Stimulated activated CD4-positive, alpha-beta T cell treated with anti-CD3 and anti-CD28 coated beads, Interleukin-12 subunit alpha, Interleukin-12 subunit beta, amount 100 ng/mL, for 24 hours (primary cell): Measurements from ENCODE around the gene WDR64.
A peak's percentile ranks its signal among the peaks of the same experiment; 100 is the strongest.

Source experiments
- DNase-seq, 2 experiments: peaks; one replicate each; pipeline ENCODE4 v3.0.0-alpha.2; 2020; ENCODE audit warnings: low read depth in 2 of 2

The WDR64 gene

DNA sequence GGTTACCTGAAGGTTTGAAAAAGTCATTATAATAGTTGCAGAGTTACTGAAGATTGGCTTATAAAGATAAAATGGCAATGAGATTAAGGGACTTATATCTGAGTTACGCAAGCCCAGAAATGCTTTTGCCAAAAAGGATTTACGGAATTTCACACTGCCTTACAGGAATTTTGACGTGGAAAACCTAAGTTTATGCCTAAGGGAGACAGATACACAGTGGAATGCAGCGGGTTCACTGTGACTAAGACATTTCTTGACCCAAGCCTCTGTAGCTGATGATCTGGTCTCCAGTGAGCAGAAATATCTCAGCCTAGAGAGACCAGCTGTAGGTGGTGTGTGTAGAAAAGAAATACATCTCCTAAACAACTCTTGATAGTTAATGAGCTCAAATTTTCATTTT, 185.8 kb downstream of the WDR64 start:
- DNase-seq = no peak

DNA sequence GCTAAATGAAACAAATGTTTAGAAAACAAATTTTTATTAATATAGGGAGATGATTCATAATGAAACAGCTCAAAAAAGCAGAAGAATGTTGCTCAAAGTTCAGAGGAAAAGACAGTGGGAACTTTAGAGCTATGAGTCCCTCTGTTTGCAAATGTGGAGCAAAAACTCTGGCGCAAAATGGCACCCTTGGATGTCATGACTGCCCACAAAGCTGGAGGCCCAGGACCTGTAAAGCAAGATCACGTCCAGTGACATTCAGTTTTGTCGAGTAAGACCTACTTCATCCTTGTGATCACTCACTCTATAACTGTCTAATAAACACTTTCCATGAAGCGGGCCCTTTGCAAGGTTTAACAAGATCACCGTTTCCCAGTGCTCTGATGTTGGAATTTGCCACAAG, 186.8 kb downstream of the WDR64 start:
- DNase-seq = no peak

DNA sequence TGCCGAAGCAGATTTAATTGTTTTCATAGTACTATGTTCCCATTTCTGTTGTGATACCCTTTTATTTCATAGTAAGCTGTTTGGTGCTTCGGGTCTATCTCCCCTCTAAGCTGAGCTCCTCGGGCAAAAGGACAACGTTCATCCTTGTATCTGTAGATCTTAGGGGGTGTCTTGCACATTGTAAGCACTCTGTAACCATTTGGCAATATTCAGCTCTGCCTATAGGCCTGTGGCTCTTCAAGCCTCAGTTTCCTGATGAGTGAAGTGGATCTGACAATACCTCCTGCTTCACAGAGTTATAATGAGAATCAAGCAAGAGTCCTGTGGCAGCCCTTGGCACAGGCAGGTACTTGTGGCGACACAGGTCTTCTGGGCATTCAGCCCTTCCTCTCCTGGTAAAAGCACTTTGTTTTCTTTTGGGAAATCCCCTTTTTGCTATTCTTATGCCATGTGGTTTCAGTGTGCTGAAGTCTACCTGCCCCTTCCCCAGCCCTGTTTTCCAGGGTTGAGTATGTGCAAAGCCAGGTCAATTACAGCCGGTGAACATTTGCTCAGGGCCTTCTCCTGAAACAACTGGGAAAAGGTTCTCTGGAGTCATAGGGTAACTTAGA, 187.4 kb downstream of the WDR64 start:
- DNase-seq = no peak

DNA sequence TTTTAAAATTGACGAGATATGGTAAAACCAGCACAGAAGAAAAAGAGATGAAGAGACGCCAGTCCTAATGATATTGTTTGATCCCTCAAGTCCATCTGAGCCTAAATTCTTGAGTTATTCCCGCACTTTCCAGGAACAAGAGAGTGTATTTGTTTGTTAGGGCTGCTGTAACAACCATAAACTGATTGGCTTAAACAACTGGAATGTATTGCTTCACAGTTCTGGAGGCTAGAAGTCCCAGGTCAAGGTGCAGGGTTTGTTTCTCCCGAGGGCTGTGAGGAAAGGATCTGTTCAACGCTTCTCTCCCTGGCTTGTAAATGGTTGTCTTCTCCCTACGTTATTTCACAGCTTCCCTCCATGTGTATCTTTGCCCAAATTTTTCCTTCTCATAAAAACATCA, 188.1 kb downstream of the WDR64 start:
- no peak for DNase-seq

DNA sequence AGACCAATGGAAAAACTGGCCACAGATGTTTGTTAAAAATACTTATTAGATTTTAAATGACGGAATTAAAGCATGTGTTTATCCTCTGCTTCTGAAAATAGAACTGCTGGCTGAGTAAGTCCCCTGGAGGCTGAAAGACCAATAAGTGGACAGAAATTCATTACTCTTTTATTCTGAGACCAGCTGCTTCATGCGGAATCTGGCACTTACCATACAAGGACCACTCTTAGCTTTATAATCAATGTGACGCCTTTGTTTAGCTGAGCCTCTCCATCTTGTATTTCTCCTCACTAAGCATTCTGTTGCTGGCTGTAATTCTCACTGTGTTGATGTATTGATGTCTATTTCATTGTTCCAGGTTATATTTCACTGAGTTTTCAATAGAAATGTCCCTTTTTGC, 189.6 kb downstream of the WDR64 start:
- DNase-seq = no peak

DNA sequence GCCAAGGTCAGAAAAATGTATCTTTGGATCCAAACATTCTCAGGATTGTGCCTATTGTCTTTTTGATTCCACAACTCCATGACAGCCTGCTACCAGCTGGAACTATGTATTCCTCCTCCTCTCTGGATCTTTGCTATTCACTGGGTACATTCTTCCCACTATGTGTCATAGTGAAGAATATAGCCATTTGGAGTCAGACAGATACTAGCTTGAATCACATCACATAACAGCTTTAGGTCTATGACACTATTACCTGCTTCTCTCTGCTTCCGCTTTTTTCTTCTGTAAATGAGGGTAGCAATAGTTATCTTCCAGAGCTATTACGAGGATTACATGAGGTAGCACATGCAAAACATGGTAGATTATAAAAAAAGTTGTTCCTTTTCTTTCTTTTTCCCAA, 190.5 kb downstream of the WDR64 start:
- DNase-seq = no peak

DNA sequence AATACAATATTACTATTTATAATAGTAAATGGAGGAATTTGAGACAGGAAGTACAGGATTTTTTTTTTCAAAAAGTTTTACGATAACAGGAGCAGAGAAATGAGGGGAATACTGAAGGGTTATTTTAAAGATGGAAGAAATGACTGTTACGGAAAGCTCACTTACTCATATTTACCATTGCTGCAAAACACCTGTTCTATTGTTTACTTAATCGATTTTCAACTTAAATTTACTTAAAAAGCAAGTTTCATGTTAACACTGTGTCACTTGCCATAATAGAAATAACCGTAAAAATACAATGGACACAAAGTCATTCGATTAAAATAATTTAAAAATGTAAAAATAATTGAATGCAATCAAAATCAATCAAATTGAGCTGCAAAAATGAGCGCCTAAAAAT, 192.5 kb downstream of the WDR64 start:
- DNase-seq = no peak

DNA sequence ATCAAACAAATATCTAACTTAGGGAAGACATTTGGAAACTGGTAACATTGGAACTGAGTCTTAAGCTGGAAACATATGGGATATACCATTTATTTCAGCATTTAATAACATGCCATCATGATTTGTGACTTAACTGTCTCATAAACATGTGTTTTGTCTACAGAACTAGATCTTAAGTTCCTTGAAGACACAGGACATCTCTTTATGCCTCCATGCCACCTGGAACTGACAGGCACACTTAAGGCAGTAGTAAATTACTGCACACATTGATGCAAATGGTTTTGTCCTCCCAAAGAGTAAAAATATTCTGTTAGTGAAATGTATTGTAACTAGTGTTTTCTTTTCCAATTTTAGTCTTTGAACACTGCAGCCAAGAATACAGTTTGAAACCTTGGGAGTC, 194.3 kb downstream of the WDR64 start:
- no peak for DNase-seq

DNA sequence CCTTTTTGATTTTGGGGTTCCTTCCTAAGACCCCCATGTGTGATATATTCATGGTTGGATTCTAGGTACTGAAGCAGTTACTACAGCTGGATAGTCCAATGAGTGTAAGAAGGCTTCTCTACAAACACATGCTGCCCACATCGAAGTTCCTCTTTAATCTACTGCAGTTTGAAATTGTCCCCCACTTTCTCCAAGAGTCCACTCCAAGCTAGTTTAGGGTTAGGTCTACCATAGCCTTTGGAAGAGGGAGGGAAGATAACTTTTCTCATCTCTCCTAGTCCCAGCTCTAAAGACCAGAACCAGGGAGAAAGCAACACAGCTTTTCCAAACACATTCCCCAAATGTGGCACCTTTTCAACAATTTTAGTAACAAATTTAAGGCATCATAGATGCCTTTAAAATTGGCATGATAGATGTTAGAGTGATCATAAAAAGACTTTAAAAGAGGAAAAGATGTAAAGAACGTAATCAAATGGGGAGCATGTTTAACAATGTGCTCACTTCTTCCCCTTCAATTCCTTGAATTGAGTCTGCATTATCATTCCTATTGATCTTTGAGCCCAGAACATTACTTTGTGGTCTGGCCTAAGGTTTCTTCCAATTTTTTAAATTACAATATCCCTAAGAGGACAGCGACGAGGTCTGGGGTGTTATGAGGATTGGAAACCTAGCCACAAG, 194.9 kb downstream of the WDR64 start:
- no peak for DNase-seq

DNA sequence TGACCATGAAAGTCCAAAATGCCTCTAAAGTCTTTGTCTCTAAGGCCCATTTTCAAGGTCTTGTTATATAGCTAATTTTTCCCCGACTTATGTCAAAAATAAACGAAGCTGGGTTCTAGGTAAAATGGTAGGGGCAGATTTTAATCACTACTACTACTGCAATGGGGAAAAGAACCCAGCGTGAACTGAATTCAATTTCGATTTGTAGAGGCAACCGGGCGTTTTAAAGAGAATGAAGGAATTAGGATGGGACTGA, 195.4 kb downstream of the WDR64 start:
- no peak for DNase-seq

DNA sequence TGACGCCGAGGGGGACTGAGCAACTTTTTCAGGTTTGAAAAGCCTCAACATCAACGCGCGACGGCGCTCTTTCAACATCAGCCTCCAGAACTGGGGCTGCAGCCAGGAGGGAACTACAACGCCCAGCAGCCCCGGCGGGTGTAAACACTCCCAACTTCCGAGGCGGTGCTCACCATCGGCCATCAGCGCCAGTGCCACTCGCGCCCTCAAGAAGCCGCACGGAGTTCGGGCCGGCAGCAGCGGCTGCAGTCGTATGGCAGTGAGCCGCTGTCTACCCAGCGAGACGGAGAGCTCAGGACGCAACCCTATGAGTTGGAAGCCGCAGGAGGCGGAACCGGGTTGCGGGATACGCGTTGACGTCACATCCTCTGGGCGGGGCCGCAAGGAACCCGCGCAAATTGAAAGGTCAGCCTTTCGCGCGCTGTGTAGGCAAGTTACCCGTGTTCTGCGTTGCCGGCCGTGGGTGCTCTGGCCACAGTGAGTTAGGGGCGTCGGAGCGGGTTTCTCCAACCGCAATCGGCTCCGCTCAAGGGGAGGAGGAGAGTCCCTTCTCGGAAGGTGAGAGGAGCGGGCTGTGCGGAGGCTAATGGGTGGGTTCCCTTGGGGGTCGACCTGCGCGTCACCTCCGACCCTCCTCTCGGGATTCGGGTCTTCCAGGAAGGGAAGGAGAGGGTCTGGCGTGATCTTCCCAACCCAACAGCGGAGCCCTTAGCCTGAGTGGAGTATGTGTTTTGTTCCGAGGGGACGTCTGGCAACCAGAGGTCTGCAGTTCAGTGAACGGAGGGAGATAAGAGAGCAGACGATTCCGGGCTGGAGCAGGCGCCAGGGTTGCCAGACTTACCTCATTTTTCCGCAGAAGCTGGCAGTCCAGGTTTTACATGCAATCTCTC, 196.0 kb downstream of the WDR64 start, which contains the start of gene EXO1:
Gene EXO1, plus strand, starts transcription at position 409 of the 890 bp plus-strand sequence. CDS start 2,222 bp downstream, outside the sequence.
- DNase-seq = peak; percentile 80 to 84

DNA sequence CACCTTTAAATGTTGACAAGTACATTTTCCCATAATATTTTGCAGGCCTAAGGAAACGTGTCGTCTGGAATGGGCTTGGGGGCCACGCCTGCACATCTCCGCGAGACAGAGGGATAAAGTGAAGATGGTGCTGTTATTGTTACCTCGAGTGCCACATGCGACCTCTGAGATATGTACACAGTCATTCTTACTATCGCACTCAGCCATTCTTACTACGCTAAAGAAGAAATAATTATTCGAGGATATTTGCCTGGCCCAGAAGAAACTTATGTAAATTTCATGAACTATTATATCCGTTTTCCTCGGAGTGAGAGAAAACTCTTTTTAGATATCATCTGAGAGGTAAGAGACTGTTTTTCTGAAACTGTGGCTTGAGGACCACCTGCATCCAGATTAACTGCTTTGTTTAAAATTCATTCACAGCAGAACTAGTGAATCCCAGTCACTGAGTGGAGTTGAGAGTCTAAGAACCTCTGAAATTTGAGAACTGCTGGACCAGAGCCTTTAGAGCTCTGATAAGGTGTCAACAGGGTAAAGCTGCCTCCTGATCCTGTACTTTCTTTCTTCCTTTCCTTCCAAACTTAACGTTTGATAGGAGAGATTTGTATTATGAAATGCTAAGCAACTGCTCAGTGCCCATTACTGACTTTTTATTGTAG, 196.7 kb downstream of the WDR64 start:
- no peak for DNase-seq

DNA sequence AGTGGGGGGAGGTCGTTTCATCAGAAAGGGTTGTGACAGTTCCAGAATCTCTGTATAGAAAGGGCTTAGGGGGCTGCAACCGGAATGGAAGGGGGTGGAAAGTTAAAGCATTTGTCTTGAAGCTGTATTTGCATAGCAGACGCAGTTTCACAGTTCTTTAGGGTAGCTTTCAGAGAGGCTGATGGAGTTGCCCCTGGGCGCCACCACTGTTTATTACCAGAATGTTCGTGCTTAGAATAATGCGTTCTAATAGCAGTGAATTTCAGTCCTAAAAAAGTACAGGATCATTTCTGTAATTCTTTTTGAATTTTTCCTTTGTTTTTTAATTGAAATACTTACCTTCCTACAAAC, 197.2 kb downstream of the WDR64 start:
- no peak for DNase-seq
